ENCODE measurements around the gene GYPB.
"Not testable (repeated sequence)": the region's sequence is repeated elsewhere in the genome, so short reads cannot be mapped to it uniquely, and the experiment has no call there.

Gene GYPB

GRCh38 chr4:144019277-144019676 is at the start of gene GYPB:
GYPB (minus strand) TSS chr4:144019380; CDS start chr4:144019287, 93 bp downstream.
- not testable (repeated sequence) for H3K27ac ChIP-seq; H3K9me3 ChIP-seq (ENCODE audit: severe bottlenecking); DNase-seq; H3K36me3 ChIP-seq; H3K4me3 ChIP-seq (ENCODE audit: low read depth, low read length); H3K27me3 ChIP-seq (ENCODE audit: insufficient read depth, low read depth, severe bottlenecking)

- not testable (repeated sequence) for H3K4me3 ChIP-seq (ENCODE audit: low read depth, low read length); H3K27ac ChIP-seq; H3K27me3 ChIP-seq (ENCODE audit: insufficient read depth, low read depth, severe bottlenecking); H3K36me3 ChIP-seq; DNase-seq; H3K9me3 ChIP-seq (ENCODE audit: severe bottlenecking)
Measured at GRCh38 chr4:144061556-144061955, 42.4 kb upstream of the GYPB start.

- H3K9me3 ChIP-seq (ENCODE audit: severe bottlenecking); H3K36me3 ChIP-seq; H3K4me3 ChIP-seq (ENCODE audit: low read depth, low read length); DNase-seq; H3K27ac ChIP-seq; H3K27me3 ChIP-seq (ENCODE audit: insufficient read depth, low read depth, severe bottlenecking): not testable (repeated sequence)
Measured at GRCh38 chr4:144060234-144060859, 41.2 kb upstream of the GYPB start.

- no peak overlapping the region for H3K27ac ChIP-seq
- no peak for DNase-seq
Measured at GRCh38 chr4:144056800-144057199, 37.6 kb upstream of the GYPB start.

GRCh38 chr4:144055336-144055735 is 36.2 kb upstream of the GYPB start:
- not testable (repeated sequence) for H3K36me3 ChIP-seq; H3K27ac ChIP-seq; H3K9me3 ChIP-seq (ENCODE audit: severe bottlenecking); DNase-seq; H3K4me3 ChIP-seq (ENCODE audit: low read depth, low read length); H3K27me3 ChIP-seq (ENCODE audit: insufficient read depth, low read depth, severe bottlenecking)

More at GRCh38 chr4:144056800-144057199, 37.6 kb upstream of the GYPB start:
- Histone ChIP-seq H3K9me3 (ENCODE audit: severe bottlenecking) (no peaks in the 10 kb centered on the region), H3K4me3 (ENCODE audit: low read depth, low read length) (no peak overlapping the region), H3K36me3 (no peaks in the 10 kb centered on the region), H3K27me3 (ENCODE audit: insufficient read depth, low read depth, severe bottlenecking) (no peaks in the 10 kb centered on the region)
- no peak for TF ChIP-seq CTCF (IDR thresholded peaks at IDR 0.05; ENCODE audit: low read depth, low read length)

GRCh38 chr4:144051494-144051893 is 32.3 kb upstream of the GYPB start:
- not testable (repeated sequence) for DNase-seq; H3K27me3 ChIP-seq (ENCODE audit: insufficient read depth, low read depth, severe bottlenecking); H3K4me3 ChIP-seq (ENCODE audit: low read depth, low read length); H3K36me3 ChIP-seq; H3K9me3 ChIP-seq (ENCODE audit: severe bottlenecking); H3K27ac ChIP-seq

GRCh38 chr4:144050631-144051030 is 31.5 kb upstream of the GYPB start:
- H3K27me3 ChIP-seq (ENCODE audit: insufficient read depth, low read depth, severe bottlenecking); H3K27ac ChIP-seq; H3K9me3 ChIP-seq (ENCODE audit: severe bottlenecking); H3K36me3 ChIP-seq; H3K4me3 ChIP-seq (ENCODE audit: low read depth, low read length); DNase-seq: not testable (repeated sequence)

- not testable (repeated sequence) for H3K9me3 ChIP-seq (ENCODE audit: severe bottlenecking); H3K4me3 ChIP-seq (ENCODE audit: low read depth, low read length); H3K27me3 ChIP-seq (ENCODE audit: insufficient read depth, low read depth, severe bottlenecking); DNase-seq; H3K36me3 ChIP-seq; H3K27ac ChIP-seq
Measured at GRCh38 chr4:144049495-144050424, 30.6 kb upstream of the GYPB start.

- H3K4me3 ChIP-seq (ENCODE audit: low read depth, low read length); DNase-seq; H3K9me3 ChIP-seq (ENCODE audit: severe bottlenecking); H3K27ac ChIP-seq; H3K27me3 ChIP-seq (ENCODE audit: insufficient read depth, low read depth, severe bottlenecking); H3K36me3 ChIP-seq: not testable (repeated sequence)
Measured at GRCh38 chr4:144044936-144045335, 25.8 kb upstream of the GYPB start.

- H3K4me3 ChIP-seq (ENCODE audit: low read depth, low read length); H3K27me3 ChIP-seq (ENCODE audit: insufficient read depth, low read depth, severe bottlenecking); DNase-seq; H3K9me3 ChIP-seq (ENCODE audit: severe bottlenecking); H3K27ac ChIP-seq; H3K36me3 ChIP-seq: not testable (repeated sequence)
Measured at GRCh38 chr4:144032580-144032979, 13.4 kb upstream of the GYPB start.

GRCh38 chr4:144031875-144032274 is 12.7 kb upstream of the GYPB start:
- not testable (repeated sequence) for DNase-seq; H3K9me3 ChIP-seq (ENCODE audit: severe bottlenecking); H3K4me3 ChIP-seq (ENCODE audit: low read depth, low read length); H3K27me3 ChIP-seq (ENCODE audit: insufficient read depth, low read depth, severe bottlenecking); H3K36me3 ChIP-seq; H3K27ac ChIP-seq

GRCh38 chr4:144031369-144031768 is 12.2 kb upstream of the GYPB start:
- H3K4me3 ChIP-seq (ENCODE audit: low read depth, low read length); H3K36me3 ChIP-seq; DNase-seq; H3K27me3 ChIP-seq (ENCODE audit: insufficient read depth, low read depth, severe bottlenecking); H3K9me3 ChIP-seq (ENCODE audit: severe bottlenecking); H3K27ac ChIP-seq: not testable (repeated sequence)

GRCh38 chr4:144030708-144031107 is 11.5 kb upstream of the GYPB start:
- H3K27me3 ChIP-seq (ENCODE audit: insufficient read depth, low read depth, severe bottlenecking); H3K9me3 ChIP-seq (ENCODE audit: severe bottlenecking); H3K36me3 ChIP-seq; DNase-seq; H3K4me3 ChIP-seq (ENCODE audit: low read depth, low read length); H3K27ac ChIP-seq: not testable (repeated sequence)

- not testable (repeated sequence) for H3K9me3 ChIP-seq (ENCODE audit: severe bottlenecking)
Measured at GRCh38 chr4:144026682-144027081, 7.5 kb upstream of the GYPB start.

More at GRCh38 chr4:144026682-144027081, 7.5 kb upstream of the GYPB start:
- not testable (repeated sequence) for H3K27me3 ChIP-seq (ENCODE audit: insufficient read depth, low read depth, severe bottlenecking); DNase-seq; H3K27ac ChIP-seq; H3K36me3 ChIP-seq; H3K4me3 ChIP-seq (ENCODE audit: low read depth, low read length)

Data from WERI-Rb-1 (cell line).